ENCODE data around the gene PCP4. TPM values are rescaled to one million over a fixed set of nuclear protein-coding genes. Genes with fewer than 3 reads are reported as not detected.

The PCP4 gene
- total RNA-seq (2014; rRNA removed; shearing (Covaris generic)) = 0.67 TPM in 1 of 2 replicates, not detected in the other

- peak; percentile 55 for DNase-seq (ENCODE audit: low spot score)
These were observed at the start of gene PCP4 for GRCh38 chr21:39867198-39867650. TSS of gene PCP4 (plus strand) at chr21:39867438. CDS start at chr21:39867502, 64 bp downstream.

- no peak for DNase-seq (ENCODE audit: low spot score)
These were observed 48.7 kb upstream of the PCP4 start for GRCh38 chr21:39818557-39818956.

GRCh38 chr21:39822042-39822441, 45.2 kb upstream of the PCP4 start:
- no peak for DNase-seq (ENCODE audit: low spot score)

- DNase-seq (ENCODE audit: low spot score) = no peak
These were observed 42.0 kb upstream of the PCP4 start for GRCh38 chr21:39825250-39825649.

GRCh38 chr21:39834543-39834942, 32.7 kb upstream of the PCP4 start:
- DNase-seq (ENCODE audit: low spot score) = no peak

GRCh38 chr21:39837861-39838359, 29.3 kb upstream of the PCP4 start:
- DNase-seq (ENCODE audit: low spot score) = no peak

GRCh38 chr21:39840373-39841097, 26.7 kb upstream of the PCP4 start:
- DNase-seq (ENCODE audit: low spot score) = no peak

- no peak for DNase-seq (ENCODE audit: low spot score)
These were observed 24.3 kb upstream of the PCP4 start for GRCh38 chr21:39842741-39843459.

GRCh38 chr21:39843483-39843882, 23.8 kb upstream of the PCP4 start:
- no peak for DNase-seq (ENCODE audit: low spot score)

GRCh38 chr21:39843916-39844315, 23.3 kb upstream of the PCP4 start:
- DNase-seq (ENCODE audit: low spot score) = no peak

- peak; percentile 96 for DNase-seq (ENCODE audit: low spot score)
These were observed 21.6 kb upstream of the PCP4 start for GRCh38 chr21:39845571-39846130.

- DNase-seq (ENCODE audit: low spot score) = no peak
These were observed 19.4 kb upstream of the PCP4 start for GRCh38 chr21:39847877-39848276.

- DNase-seq (ENCODE audit: low spot score) = peak; percentile 77
These were observed 18.1 kb upstream of the PCP4 start for GRCh38 chr21:39849014-39849655.

- no peak for DNase-seq (ENCODE audit: low spot score)
These were observed 16.9 kb upstream of the PCP4 start for GRCh38 chr21:39850333-39850732.

- no peak for DNase-seq (ENCODE audit: low spot score)
These were observed 16.1 kb upstream of the PCP4 start for GRCh38 chr21:39851002-39851618.

- peak; percentile 54 for DNase-seq (ENCODE audit: low spot score)
These were observed 15.1 kb upstream of the PCP4 start for GRCh38 chr21:39852021-39852721.

- peak; percentile 93 for DNase-seq (ENCODE audit: low spot score)
These were observed 14.3 kb upstream of the PCP4 start for GRCh38 chr21:39852726-39853500.

GRCh38 chr21:39854572-39854971, 12.7 kb upstream of the PCP4 start:
- no peak for DNase-seq (ENCODE audit: low spot score)

GRCh38 chr21:39855595-39855994, 11.6 kb upstream of the PCP4 start:
- DNase-seq (ENCODE audit: low spot score) = no peak

- no peak for DNase-seq (ENCODE audit: low spot score)
These were observed 6.6 kb upstream of the PCP4 start for GRCh38 chr21:39860600-39860999.
